GM12878 (cell line): ENCODE results near the gene SMG5. TPM values are rescaled to one million over a fixed set of nuclear protein-coding genes. Genes with fewer than 3 reads are reported as not detected.

Experiments
- ATAC-seq: fragments of 200-7000 bp; cut with Tn5 transposase; 3 replicates; pipeline ENCODE4 v1.9.1; 2020; ENCODE audit warnings: mild to moderate bottlenecking, moderate library complexity
- BruUV-seq: library from RNA; stranded (reverse); fragments of 400-500 nt; replicated peaks from 2 replicates; lab custom pipeline; 2021; lab: Mats Ljungman, UMichigan
- CTCF ChIA-PET: fragments of 300-600 bp; sonication (Branson Sonifier 250); formaldehyde crosslinking; extraction: SDS; loops from one replicate; lab custom pipeline; 2021; ENCODE audit warnings: inconsistent platforms; lab: Yijun Ruan, JAX
- POLR2A ChIA-PET: fragments of 350-600 bp; formaldehyde crosslinking; extraction: SDS; loops from one replicate; lab custom pipeline; 2021; ENCODE audit warnings: inconsistent platforms; lab: Charles Lee
- RAD21 ChIA-PET: fragments of 300-600 bp; sonication (Branson Sonifier 250); formaldehyde crosslinking; loops from one replicate; lab custom pipeline; 2023; ENCODE audit warnings: antibody characterized with exemption; ENCODE audit not compliant: unreplicated experiment; lab: Charles Lee
- SMC1A ChIA-PET: fragments of 300-600 bp; sonication (Branson Sonifier 250); formaldehyde crosslinking; loops from one replicate; lab custom pipeline; 2023; ENCODE audit not compliant: unreplicated experiment, uncharacterized antibody; lab: Charles Lee
- DNase-seq: peaks from one replicate; pipeline ENCODE4 v3.0.0-alpha.2; 2011; ENCODE audit warnings: low read depth, low spot score
- FAIRE-seq: peaks from 3 replicates; lab custom pipeline; 2011; peaks lifted over from hg19 to GRCh38; lab: Jason Lieb, UNC
- H2AFZ ChIP-seq: 2 replicates; pipeline ENCODE4 v1.6.0; 2011; ENCODE audit warnings: low read depth, low read length, control low read depth; ENCODE audit not compliant: control insufficient read depth
- H3K27ac ChIP-seq: 2 replicates; pipeline ENCODE4 v1.5.1; 2011; ENCODE audit warnings: control low read depth; ENCODE audit not compliant: control insufficient read depth, insufficient read depth
- H3K27me3 ChIP-seq, 2 experiments: replicated peaks in 1 of 2; 2 replicates each; pipeline versions ENCODE4 v1.6.0 to v1.6.1; 2011; ENCODE audit warnings: low read length in 1 of 2; ENCODE audit not compliant: control insufficient read depth in 2 of 2, insufficient read depth in 2 of 2
- H3K36me3 ChIP-seq, 2 experiments: 2 replicates each; pipeline ENCODE4 v1.5.1; 2011; ENCODE audit warnings: low read length in 1 of 2; ENCODE audit not compliant: control insufficient read depth in 2 of 2, insufficient read depth in 2 of 2
- H3K4me1 ChIP-seq: 2 replicates; pipeline ENCODE4 v1.6.1; 2011; ENCODE audit warnings: mild to moderate bottlenecking, low read length, moderate library complexity, mixed read lengths; ENCODE audit not compliant: control insufficient read depth, insufficient read depth
- H3K4me2 ChIP-seq: 2 replicates; pipeline ENCODE4 v1.6.0; 2011; ENCODE audit warnings: control low read depth; ENCODE audit not compliant: control insufficient read depth, insufficient read depth
- H3K4me3 ChIP-seq: fragments of 200-600 bp; sonication (generic); 2 replicates; pipeline ENCODE4 v1.5.1; 2016
- H3K79me2 ChIP-seq: 2 replicates; pipeline ENCODE4 v1.6.0; 2011; ENCODE audit warnings: low read length; ENCODE audit not compliant: control insufficient read depth, insufficient read depth
- H3K9ac ChIP-seq: 2 replicates; pipeline ENCODE4 v1.8.0; 2011; ENCODE audit warnings: low read length, control low read depth, mixed read lengths; ENCODE audit not compliant: control insufficient read depth, insufficient read depth
- H3K9me3 ChIP-seq: replicated peaks from 3 replicates; pipeline ENCODE4 v1.5.1; 2011; ENCODE audit warnings: mild to moderate bottlenecking, low read length; ENCODE audit not compliant: control insufficient read depth, insufficient read depth
- H4K20me1 ChIP-seq: 2 replicates; pipeline ENCODE4 v1.6.0; 2011; ENCODE audit not compliant: control insufficient read depth, insufficient read depth
- ASH2L ChIP-seq: fragments of 300-600, 200-600 bp; sonication (generic); IDR thresholded peaks from 2 replicates; pipeline ENCODE4 v1.6.1; 2017; ENCODE audit warnings: low read depth, mild to moderate bottlenecking, borderline replicate concordance
- BCLAF1 ChIP-seq: fragments of 450-650 bp; IDR thresholded peaks from 2 replicates; pipeline ENCODE4 v1.6.1; 2017; ENCODE audit warnings: antibody characterized with exemption, mild to moderate bottlenecking, moderate library complexity
- CUX1 ChIP-seq: IDR thresholded peaks from 2 replicates; pipeline ENCODE4 v1.6.1; 2012; ENCODE audit warnings: improper control_type of control experiment, low read depth, low read length; ENCODE audit not compliant: insufficient replicate concordance
- EZH2 ChIP-seq: IDR thresholded peaks from 2 replicates; pipeline ENCODE4 v1.6.1; 2012; ENCODE audit warnings: low read depth, mild to moderate bottlenecking, control low read depth, inconsistent platforms, low read length, borderline replicate concordance; ENCODE audit not compliant: control insufficient read depth
- KLF5 ChIP-seq: fragments of 450-650 bp; IDR thresholded peaks from 2 replicates; pipeline ENCODE4 v1.6.1; 2014; ENCODE audit warnings: mild to moderate bottlenecking; ENCODE audit not compliant: partially characterized antibody
- NFYA ChIP-seq: IDR thresholded peaks from 2 replicates; pipeline ENCODE4 v1.6.1; 2011; ENCODE audit warnings: low read depth, mild to moderate bottlenecking, low read length, improper control_type of control experiment, borderline replicate concordance
- PBX3 ChIP-seq: IDR thresholded peaks from 2 replicates; pipeline ENCODE4 v1.6.1; 2011; ENCODE audit warnings: mild to moderate bottlenecking, low read depth, low read length, moderate library complexity; ENCODE audit not compliant: insufficient replicate concordance
- RBBP5 ChIP-seq: fragments of 200-600 bp; sonication (generic); conservative IDR thresholded peaks from 2 replicates; pipeline ENCODE4 v1.6.1; 2016
- TCF12 ChIP-seq: IDR thresholded peaks from 2 replicates; pipeline ENCODE4 v1.6.1; 2011; ENCODE audit warnings: low read depth, mild to moderate bottlenecking, low read length
- ZNF24 ChIP-seq: fragments of 450-650 bp; IDR thresholded peaks from 2 replicates; pipeline ENCODE4 v1.6.1; 2017; ENCODE audit warnings: antibody characterized with exemption, mild to moderate bottlenecking
- ZSCAN29 ChIP-seq: fragments of 450-650 bp; IDR thresholded peaks from 2 replicates; pipeline ENCODE4 v1.6.1; 2017; ENCODE audit warnings: mild to moderate bottlenecking, moderate library complexity
- WGBS: methylation state at CpG from one replicate; pipeline ENCODE4 v1.1.6; 2016; ENCODE audit warnings: low lambda C conversion rate; ENCODE audit not compliant: insufficient replicate concordance, insufficient coverage; ENCODE audit errors: missing lambda C conversion rate; 5-methylcytosine and 5-hydroxymethylcytosine counted together
- in situ Hi-C: fragments of 300-500 bp; cut with MboI; formaldehyde crosslinking; loops from 9 replicates; pipeline ENCODE4 v1.14.3; 2018; ENCODE audit warnings: mixed read lengths
- intact Hi-C: fragments of 100-400 bp; cut with micrococcal nuclease; formaldehyde crosslinking; loops from one replicate; pipeline ENCODE4 v1.14.2; 2022; ENCODE audit not compliant: unreplicated experiment
- polyA plus RNA-seq, 11 experiments: library from polyadenylated mRNA; depleted of rRNA in 4 of 11; unstranded in 6 of 11; stranded (reverse) in 5 of 11; fragments of >200 nt; fragmentation: Nextera tagmentation in 4 of 11; fragmentation: Illumina TruSeq in 1 of 11; extraction: Ambion mirVana in 4 of 11; extraction: Trizol in 1 of 11; gene quantifications; 1 replicate in 1 of 11; 2 replicates in 10 of 11; pipeline versions ENCODE4 v1.2.1 to v1.2.3, GENCODE V29; 2011 to 2016; ENCODE audit warnings: inconsistent platforms in 2 of 11, missing spikeins in 2 of 11, low read depth in 1 of 11
- total RNA-seq, 4 experiments: library from RNA; depleted of rRNA in 3 of 4; stranded (reverse); fragments of >200 nt in 3 of 4; fragmentation: Illumina TruSeq in 1 of 4; extraction: Trizol in 1 of 4; gene quantifications; 2 replicates each; pipeline versions ENCODE4 v1.2.1 to v1.2.3, GENCODE V29; 2013 to 2021

SMG5 gene
- total and polyA plus RNA-seq, 10 of the 15 experiments (the other 5 are each of a cell fraction or from before 2014, with no cell fraction given) = 0.76 to 61.5 (median 48.8) TPM

GRCh38 chr1:156303241-156303640 is 20.6 kb upstream of the SMG5 start:
- 96% methylated on average over 2 of the region's 4 CpGs for WGBS
- H3K4me2 ChIP-seq = no peak overlapping the region
- in situ Hi-C loops = no loop called here
- no peak for TF ChIP-seq TCF12
- TF ChIP-seq BCLAF1 = no peak
- TF ChIP-seq NFYA = no peak
- TF ChIP-seq PBX3 = no peak
- TF ChIP-seq ZSCAN29 = no peak
- no peak for TF ChIP-seq RBBP5
- TF ChIP-seq EZH2 = no peak
- TF ChIP-seq ZNF24 = no peak
- no peak for TF ChIP-seq ASH2L
- TF ChIP-seq CUX1 = no peak
- TF ChIP-seq KLF5 = no peak
- H3K36me3 ChIP-seq = peaks cover 5 to 9% of the 10 kb centered on the region in 2 experiments
- ChIA-PET POLR2A (interaction anchor here (0.9 to 1.2 kb wide), 2 partner anchors 16 to 137 kb away, joined by 3 read pairs; no protein-coding TSS in a partner anchor), RAD21 (no interaction called here), CTCF (interaction anchor here (1.2 to 1.4 kb wide), 2 partner anchors 16 to 17 kb away, joined by 3 to 5 read pairs; no protein-coding TSS in a partner anchor), SMC1A (interaction anchor here (1.3 kb wide), 1 partner anchor 22 kb away, joined by 3 read pairs; no protein-coding TSS in a partner anchor)
- no peaks in the 10 kb centered on the region for H3K4me1 ChIP-seq
- H3K27ac ChIP-seq = no peak overlapping the region
- no peaks in the 10 kb centered on the region for H3K27me3 ChIP-seq
- H2AFZ ChIP-seq = no peak overlapping the region
- no peaks in the 10 kb centered on the region for H3K79me2 ChIP-seq
- no peaks in the 10 kb centered on the region for H3K9me3 ChIP-seq
- BruUV-seq = no TSS peak
- FAIRE-seq = no peak
- no peak for ATAC-seq
- no peak overlapping the region for H3K4me3 ChIP-seq
- intact Hi-C loops = no loop called here
- no peak for DNase-seq
- H4K20me1 ChIP-seq = no peaks in the 10 kb centered on the region
- H3K9ac ChIP-seq = no peak overlapping the region
